ENCODE results near the gene PLCZ1. TPM values are rescaled to one million over a fixed set of nuclear protein-coding genes. Genes with fewer than 3 reads are reported as not detected.

The PLCZ1 gene
- total and polyA plus RNA-seq, 4 donors, result 0.42 TPM; not detected in 3

GRCh38 chr12:18676141-18676540 is 61.7 kb downstream of the PLCZ1 start (continued):
- TF ChIP-seq ATF3 (IDR thresholded peaks at IDR 0.05) (no peak), JUND (IDR thresholded peaks at IDR 0.05) (peak in 1 of 2 donors; percentile 53), NR2F2 (IDR thresholded peaks at IDR 0.05) (peak; percentile 22), RAD21 (IDR thresholded peaks at IDR 0.05) (peak in 1 of 2 donors; percentile 15), SP1 (IDR thresholded peaks at IDR 0.05) (peak; percentile 71), FOXA2 (IDR thresholded peaks at IDR 0.05) (peak; percentile 61)

- Histone ChIP-seq H3K27ac (ENCODE audit: low read depth in 1 of 2, low read length in 2 of 2) (no peak overlapping the region), H3K27me3 (ENCODE audit: control insufficient read depth in 4 of 4, insufficient read depth in 4 of 4, low read length in 3 of 4) (no peaks in the 10 kb centered on the region), H3K36me3 (ENCODE audit: control insufficient read depth in 4 of 4, insufficient read depth in 3 of 4, low read depth in 1 of 4, low read length in 3 of 4) (no peaks in the 10 kb centered on the region), H3K4me1 (ENCODE audit: control insufficient read depth in 4 of 4, insufficient read depth in 4 of 4, low read length in 3 of 4) (no peaks in the 10 kb centered on the region), H3K4me3 (ENCODE audit: low read depth in 1 of 3, low read length in 3 of 3) (no peak overlapping the region), H3K9ac (ENCODE audit: low read depth in 1 of 2, low read length in 2 of 2) (no peak overlapping the region), H3K9me3 (ENCODE audit: control insufficient read depth in 4 of 4, low read length in 3 of 4) (peaks cover 0 to 3% (median 0%) of the 10 kb centered on the region in 4 donors)
- DNase-seq (ENCODE audit: low spot score), result no peak
- no peak for TF ChIP-seq HNF4A (conservative IDR thresholded peaks at IDR 0.05)
- TF ChIP-seq, protein P1, sequence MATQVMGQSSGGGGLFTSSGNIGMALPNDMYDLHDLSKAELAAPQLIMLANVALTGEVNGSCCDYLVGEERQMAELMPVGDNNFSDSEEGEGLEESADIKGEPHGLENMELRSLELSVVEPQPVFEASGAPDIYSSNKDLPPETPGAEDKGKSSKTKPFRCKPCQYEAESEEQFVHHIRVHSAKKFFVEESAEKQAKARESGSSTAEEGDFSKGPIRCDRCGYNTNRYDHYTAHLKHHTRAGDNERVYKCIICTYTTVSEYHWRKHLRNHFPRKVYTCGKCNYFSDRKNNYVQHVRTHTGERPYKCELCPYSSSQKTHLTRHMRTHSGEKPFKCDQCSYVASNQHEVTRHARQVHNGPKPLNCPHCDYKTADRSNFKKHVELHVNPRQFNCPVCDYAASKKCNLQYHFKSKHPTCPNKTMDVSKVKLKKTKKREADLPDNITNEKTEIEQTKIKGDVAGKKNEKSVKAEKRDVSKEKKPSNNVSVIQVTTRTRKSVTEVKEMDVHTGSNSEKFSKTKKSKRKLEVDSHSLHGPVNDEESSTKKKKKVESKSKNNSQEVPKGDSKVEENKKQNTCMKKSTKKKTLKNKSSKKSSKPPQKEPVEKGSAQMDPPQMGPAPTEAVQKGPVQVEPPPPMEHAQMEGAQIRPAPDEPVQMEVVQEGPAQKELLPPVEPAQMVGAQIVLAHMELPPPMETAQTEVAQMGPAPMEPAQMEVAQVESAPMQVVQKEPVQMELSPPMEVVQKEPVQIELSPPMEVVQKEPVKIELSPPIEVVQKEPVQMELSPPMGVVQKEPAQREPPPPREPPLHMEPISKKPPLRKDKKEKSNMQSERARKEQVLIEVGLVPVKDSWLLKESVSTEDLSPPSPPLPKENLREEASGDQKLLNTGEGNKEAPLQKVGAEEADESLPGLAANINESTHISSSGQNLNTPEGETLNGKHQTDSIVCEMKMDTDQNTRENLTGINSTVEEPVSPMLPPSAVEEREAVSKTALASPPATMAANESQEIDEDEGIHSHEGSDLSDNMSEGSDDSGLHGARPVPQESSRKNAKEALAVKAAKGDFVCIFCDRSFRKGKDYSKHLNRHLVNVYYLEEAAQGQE (IDR thresholded peaks at IDR 0.05), result no peak
- no peak for TF ChIP-seq CTCF (IDR thresholded peaks at IDR 0.05; ENCODE audit: low read depth, low read length, missing input control)
- TF ChIP-seq NR2F2 (IDR thresholded peaks at IDR 0.05), result no peak
- no peak for TF ChIP-seq HNF4G (IDR thresholded peaks at IDR 0.05)
Measured at GRCh38 chr12:18658829-18659228, 79.0 kb downstream of the PLCZ1 start.

DNA sequence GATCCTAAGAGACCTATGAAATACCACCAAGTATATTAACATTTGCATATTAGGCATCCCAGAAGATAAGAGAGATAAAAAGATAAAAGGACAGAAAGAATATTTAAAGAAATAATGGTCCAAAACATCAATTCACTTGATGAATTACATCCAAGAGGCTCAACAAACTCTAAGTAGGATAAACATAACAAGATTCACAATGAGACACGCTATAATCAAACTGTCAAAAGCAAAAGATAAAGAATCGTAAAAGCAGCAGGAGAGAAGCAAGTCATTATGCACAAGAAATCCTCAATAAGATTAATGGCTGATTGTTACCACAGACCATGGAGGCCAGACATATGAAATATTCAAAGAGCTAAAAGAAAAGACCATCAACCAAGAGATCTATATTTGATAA is 79.6 kb downstream of the PLCZ1 start:
- Histone ChIP-seq H3K27me3 (ENCODE audit: control insufficient read depth in 4 of 4, insufficient read depth in 4 of 4, low read length in 3 of 4) (no peaks in the 10 kb centered on the region), H3K4me3 (ENCODE audit: low read depth in 1 of 3, low read length in 3 of 3) (no peak overlapping the region), H3K9ac (ENCODE audit: low read depth in 1 of 2, low read length in 2 of 2) (no peak overlapping the region), H3K4me1 (ENCODE audit: control insufficient read depth in 4 of 4, insufficient read depth in 4 of 4, low read length in 3 of 4) (no peaks in the 10 kb centered on the region), H3K9me3 (ENCODE audit: control insufficient read depth in 4 of 4, low read length in 3 of 4) (peaks cover 0 to 3% (median 0%) of the 10 kb centered on the region in 4 donors), H3K36me3 (ENCODE audit: control insufficient read depth in 4 of 4, insufficient read depth in 3 of 4, low read depth in 1 of 4, low read length in 3 of 4) (no peaks in the 10 kb centered on the region), H3K27ac (ENCODE audit: low read depth in 1 of 2, low read length in 2 of 2) (no peak overlapping the region)
- TF ChIP-seq MAX (IDR thresholded peaks at IDR 0.05), result no peak
- TF ChIP-seq JUND (IDR thresholded peaks at IDR 0.05), result no peak
- TF ChIP-seq SP1 (IDR thresholded peaks at IDR 0.05), result no peak
- no peak for TF ChIP-seq TAF1 (conservative IDR thresholded peaks at IDR 0.05)
- TF ChIP-seq ATF3 (IDR thresholded peaks at IDR 0.05), result no peak
- TF ChIP-seq RAD21 (IDR thresholded peaks at IDR 0.05), result no peak
- no peak for TF ChIP-seq EGR1 (IDR thresholded peaks at IDR 0.05; ENCODE audit: low read depth in 2 of 2)
- WGBS, result 81% methylated on average over 2 of the region's 2 CpGs
- DNase-seq (ENCODE audit: low spot score), result no peak
